Skeletal muscle satellite cell (primary cell): ENCODE results near the gene TADA2A.

Experiments
- H3K27me3 ChIP-seq: 2 replicates; pipeline ENCODE4 v1.7.0; 2013; ENCODE audit warnings: low read length; ENCODE audit not compliant: control insufficient read depth, insufficient read depth
- H3K36me3 ChIP-seq: 2 replicates; pipeline ENCODE4 v1.7.0; 2013; ENCODE audit warnings: mild to moderate bottlenecking, control low read depth, low read length; ENCODE audit not compliant: insufficient read depth
- H3K4me1 ChIP-seq: 2 replicates; pipeline ENCODE4 v1.7.0; 2013; ENCODE audit warnings: low read length; ENCODE audit not compliant: control insufficient read depth, insufficient read depth
- H3K4me2 ChIP-seq: 2 replicates; pipeline ENCODE4 v1.7.0; 2013; ENCODE audit warnings: mild to moderate bottlenecking, low read length
- H3K4me3 ChIP-seq: 2 replicates; pipeline ENCODE4 v1.7.0; 2013; ENCODE audit warnings: low read length
- H3K9ac ChIP-seq: 2 replicates; pipeline ENCODE4 v1.7.0; 2013; ENCODE audit warnings: mild to moderate bottlenecking, low read depth, low read length, moderate library complexity
- H3K9me3 ChIP-seq: replicated peaks from 2 replicates; pipeline ENCODE4 v1.7.0; 2013; ENCODE audit warnings: mild to moderate bottlenecking, control low read depth, low read length

The TADA2A gene

GRCh38 chr17:37519251-37519985, 112.7 kb downstream of the TADA2A start:
- Histone ChIP-seq H3K9ac (no peak overlapping the region), H3K27me3 (no peaks in the 10 kb centered on the region), H3K4me3 (no peak overlapping the region), H3K4me2 (no peak overlapping the region), H3K9me3 (no peaks in the 10 kb centered on the region), H3K4me1 (no peaks in the 10 kb centered on the region), H3K36me3 (peaks cover 47% of the 10 kb centered on the region)

GRCh38 chr17:37520174-37520573, 113.5 kb downstream of the TADA2A start:
- Histone ChIP-seq H3K36me3 (peaks cover 47% of the 10 kb centered on the region), H3K4me3 (no peak overlapping the region), H3K27me3 (no peaks in the 10 kb centered on the region)

DNA sequence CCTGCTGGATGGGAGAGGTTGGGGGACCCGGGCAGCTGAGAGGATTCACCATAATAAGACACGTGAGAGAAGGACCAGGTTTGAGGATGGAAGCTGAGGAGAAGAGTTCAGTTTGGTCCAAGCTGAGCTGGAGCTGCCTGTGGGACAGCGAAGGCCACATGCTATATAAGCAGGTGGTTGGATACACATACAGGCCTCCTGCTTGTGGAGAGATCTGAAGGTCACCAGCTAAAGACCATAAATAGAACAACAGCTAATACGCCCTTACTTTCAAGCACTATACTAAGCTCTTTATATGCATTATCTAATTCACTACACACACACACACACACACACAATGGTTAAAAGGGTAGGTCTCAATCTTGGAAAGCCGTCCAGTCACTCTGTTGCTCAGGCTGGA, 115.1 kb downstream of the TADA2A start:
- Histone ChIP-seq H3K36me3 (peaks cover 47% of the 10 kb centered on the region), H3K9me3 (no peaks in the 10 kb centered on the region), H3K4me3 (no peak overlapping the region), H3K27me3 (no peaks in the 10 kb centered on the region), H3K4me2 (no peak overlapping the region), H3K9ac (no peak overlapping the region), H3K4me1 (no peaks in the 10 kb centered on the region)

More at GRCh38 chr17:37520174-37520573, 113.5 kb downstream of the TADA2A start:
- H3K4me2 ChIP-seq, result no peak overlapping the region
- H3K9ac ChIP-seq, result no peak overlapping the region
- H3K9me3 ChIP-seq, result no peaks in the 10 kb centered on the region
- no peaks in the 10 kb centered on the region for H3K4me1 ChIP-seq

- no peak overlapping the region for H3K4me3 ChIP-seq
- no peaks in the 10 kb centered on the region for H3K27me3 ChIP-seq
- no peaks in the 10 kb centered on the region for H3K9me3 ChIP-seq
- H3K4me1 ChIP-seq, result no peaks in the 10 kb centered on the region
- no peak overlapping the region for H3K9ac ChIP-seq
- H3K4me2 ChIP-seq, result no peak overlapping the region
- H3K36me3 ChIP-seq, result peaks cover 40% of the 10 kb centered on the region
Measured at GRCh38 chr17:37523715-37524219, 117.1 kb downstream of the TADA2A start.

DNA sequence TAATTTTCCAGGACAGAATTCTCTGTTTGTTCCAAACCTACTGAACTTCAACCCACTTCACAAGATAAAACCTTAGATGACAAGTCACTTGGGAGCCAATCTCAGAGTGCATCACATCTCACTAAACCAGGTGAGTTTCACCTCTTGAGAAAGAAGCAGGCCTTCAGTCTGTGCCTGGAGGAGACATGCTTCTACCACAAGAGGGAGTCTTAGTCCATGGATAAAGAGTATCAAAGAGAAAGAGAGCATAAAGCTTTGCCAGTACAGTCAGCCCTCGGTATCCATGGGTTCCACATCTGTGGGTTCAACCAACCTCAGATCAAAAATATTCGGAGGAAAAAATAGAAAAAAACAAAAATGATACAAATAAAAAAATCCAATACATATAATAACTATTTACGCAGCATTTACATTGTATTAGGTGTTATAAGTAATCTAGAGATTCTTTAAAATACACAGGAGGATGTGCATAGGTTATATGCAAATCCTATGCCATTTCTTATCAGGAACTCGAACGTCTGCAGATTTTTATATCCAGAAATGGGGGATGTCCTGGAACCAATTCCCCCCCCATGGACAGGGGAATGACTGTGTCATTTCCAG, 120.7 kb downstream of the TADA2A start:
- Histone ChIP-seq H3K4me2 (no peak overlapping the region), H3K36me3 (peaks cover 43% of the 10 kb centered on the region), H3K4me3 (no peak overlapping the region), H3K27me3 (no peaks in the 10 kb centered on the region), H3K4me1 (no peaks in the 10 kb centered on the region), H3K9me3 (no peaks in the 10 kb centered on the region), H3K9ac (no peak overlapping the region)
